ENCODE data around the gene PSMG1.
"Not testable (repeated sequence)": the region's sequence is repeated elsewhere in the genome, so short reads cannot be mapped to it uniquely, and the experiment has no call there.

The PSMG1 gene

DNA sequence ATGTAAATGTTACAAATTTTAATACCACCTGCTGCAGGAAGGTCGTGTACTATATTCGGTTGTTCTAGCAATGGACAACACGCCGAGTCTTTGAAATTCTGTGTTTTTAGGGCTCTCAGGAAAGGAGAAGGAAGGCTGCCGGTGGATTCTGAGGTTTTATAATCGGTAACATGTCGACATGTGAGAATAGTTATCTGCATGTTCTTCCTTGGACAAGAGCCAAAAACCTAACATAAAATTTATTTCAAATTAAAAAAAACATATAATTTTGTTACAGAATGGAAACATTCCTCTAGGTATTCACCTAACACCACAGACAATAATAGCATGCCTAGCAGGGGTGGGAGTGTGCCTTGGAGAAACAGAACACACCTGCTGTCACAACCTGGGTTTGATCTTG lies 4.8 kb downstream of the PSMG1 start:
- Mint-ChIP-seq H3K27ac (no peak overlapping the region), H3K4me1 (peaks cover 31% of the 10 kb centered on the region), H3K9me3 (no peaks in the 10 kb centered on the region), H3K27me3 (no peaks in the 10 kb centered on the region), H3K4me3 (no peak overlapping the region)
- no peak for ATAC-seq
- no peak for DNase-seq

- Mint-ChIP-seq H3K9me3 (no peaks in the 10 kb centered on the region), H3K27me3 (no peaks in the 10 kb centered on the region), H3K27ac (no peak overlapping the region), H3K4me3 (no peak overlapping the region), H3K4me1 (peaks cover 27% of the 10 kb centered on the region)
- ATAC-seq (no peak), DNase-seq (no peak)
These were observed 7.0 kb downstream of the PSMG1 start for GRCh38 chr21:39176271-39176709.

- Mint-ChIP-seq H3K27me3 (no peaks in the 10 kb centered on the region), H3K4me1 (peaks cover 22% of the 10 kb centered on the region), H3K4me3 (no peak overlapping the region), H3K27ac (no peak overlapping the region), H3K9me3 (no peaks in the 10 kb centered on the region)
- no peak for ATAC-seq
- DNase-seq: no peak
These were observed 7.6 kb downstream of the PSMG1 start for GRCh38 chr21:39175665-39176064.

DNA sequence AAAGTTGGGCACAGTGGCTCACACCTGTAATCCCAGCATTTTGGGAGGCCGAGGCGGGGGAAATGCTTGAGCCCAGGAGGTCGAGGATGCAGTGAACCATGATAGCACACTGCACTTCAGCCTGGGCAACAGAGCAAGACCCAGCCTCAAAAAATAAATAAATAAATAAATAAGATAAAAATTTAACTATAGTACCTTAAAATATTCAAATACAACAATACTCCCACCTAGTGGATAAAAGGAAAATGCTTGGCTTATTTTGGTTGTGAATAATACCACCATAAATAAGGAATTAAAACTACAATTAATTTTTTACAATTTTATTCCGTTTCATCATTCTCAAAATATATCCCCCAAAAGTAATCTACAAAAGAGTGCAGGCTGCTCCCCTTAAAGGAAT lies 8.1 kb downstream of the PSMG1 start:
- ATAC-seq (no peak), DNase-seq (no peak)
- Mint-ChIP-seq H3K27me3 (no peaks in the 10 kb centered on the region), H3K4me1 (peaks cover 17% of the 10 kb centered on the region), H3K27ac (no peak overlapping the region), H3K4me3 (no peak overlapping the region), H3K9me3 (no peaks in the 10 kb centered on the region)

GRCh38 chr21:39173716-39174680 lies 9.3 kb downstream of the PSMG1 start:
- peak overlapping the region in 1 of 2 donors; percentile 35 for H3K27ac Mint-ChIP-seq
- no peak for DNase-seq
- H3K4me3 Mint-ChIP-seq: no peak overlapping the region
- H3K9me3 Mint-ChIP-seq: no peaks in the 10 kb centered on the region
- peaks cover 9% of the 10 kb centered on the region for H3K4me1 Mint-ChIP-seq
- ATAC-seq: no peak
- H3K27me3 Mint-ChIP-seq: no peaks in the 10 kb centered on the region

DNA sequence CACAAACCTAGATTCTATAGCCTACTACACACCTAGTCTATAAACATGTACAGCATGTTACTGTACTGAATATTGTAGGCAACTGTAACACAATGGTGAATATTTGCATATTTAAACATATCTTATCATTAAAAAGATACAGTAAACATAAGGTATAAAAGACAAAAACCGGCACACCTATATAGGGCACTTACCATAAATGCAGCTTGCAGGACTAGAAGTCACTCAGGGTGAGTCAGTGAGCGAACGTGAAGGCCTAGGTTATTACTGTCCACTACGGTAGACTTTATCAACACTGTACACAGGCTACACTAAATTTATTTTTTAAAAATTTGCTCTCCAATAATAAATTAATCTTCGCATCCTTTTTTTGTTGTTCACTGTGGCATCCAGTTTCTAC lies 13.3 kb downstream of the PSMG1 start:
- Mint-ChIP-seq H3K27me3 (peaks cover 12% of the 10 kb centered on the region), H3K4me1 (no peaks in the 10 kb centered on the region), H3K27ac (no peak overlapping the region), H3K9me3 (peaks cover 2 to 11% of the 10 kb centered on the region in 2 donors), H3K4me3 (no peak overlapping the region)
- ATAC-seq: no peak
- DNase-seq: no peak

GRCh38 chr21:39168800-39169199 lies 14.5 kb downstream of the PSMG1 start:
- H3K27ac Mint-ChIP-seq: no peak overlapping the region
- no peak overlapping the region for H3K4me3 Mint-ChIP-seq
- ATAC-seq (no peak), DNase-seq (no peak)
- peaks cover 12% of the 10 kb centered on the region for H3K27me3 Mint-ChIP-seq
- H3K9me3 Mint-ChIP-seq: peaks cover 12 to 19% of the 10 kb centered on the region in 2 donors
- no peaks in the 10 kb centered on the region for H3K4me1 Mint-ChIP-seq

GRCh38 chr21:39164523-39164922 lies 18.7 kb downstream of the PSMG1 start:
- peaks cover 12% of the 10 kb centered on the region for H3K27me3 Mint-ChIP-seq
- H3K4me3 Mint-ChIP-seq: no peak overlapping the region
- DNase-seq (no peak), ATAC-seq (no peak)
- H3K27ac Mint-ChIP-seq: no peak overlapping the region
- H3K9me3 Mint-ChIP-seq: peaks cover 18 to 24% of the 10 kb centered on the region in 2 donors
- no peaks in the 10 kb centered on the region for H3K4me1 Mint-ChIP-seq

DNA sequence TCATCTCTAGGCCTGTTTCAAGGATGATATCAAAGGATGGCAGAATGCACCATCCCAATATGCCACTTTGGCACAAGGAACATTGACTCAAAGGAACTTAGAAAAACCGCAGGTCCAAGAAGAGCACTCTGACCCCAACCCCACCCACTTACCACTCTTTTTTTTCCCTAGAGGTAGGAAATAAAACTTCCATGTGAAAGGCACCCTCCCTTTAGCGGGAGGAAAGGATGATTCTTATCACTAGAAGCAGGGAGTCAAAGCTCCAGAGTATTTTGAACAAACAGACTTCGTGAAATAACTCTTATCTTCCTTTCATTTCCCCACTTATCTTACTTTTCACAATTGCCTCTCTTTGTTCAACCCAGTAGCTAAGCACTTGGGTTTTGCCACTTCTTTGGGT lies 22.2 kb downstream of the PSMG1 start:
- ATAC-seq: no peak
- no peak for DNase-seq
- Mint-ChIP-seq H3K4me3 (no peak overlapping the region), H3K4me1 (no peaks in the 10 kb centered on the region), H3K27me3 (no peaks in the 10 kb centered on the region), H3K27ac (no peak overlapping the region), H3K9me3 (peaks cover 18 to 19% of the 10 kb centered on the region in 2 donors)

GRCh38 chr21:39159342-39160063 lies 23.7 kb downstream of the PSMG1 start:
- no peak overlapping the region for H3K27ac Mint-ChIP-seq
- no peaks in the 10 kb centered on the region for H3K27me3 Mint-ChIP-seq
- peaks cover 9 to 13% of the 10 kb centered on the region in 2 donors for H3K9me3 Mint-ChIP-seq
- DNase-seq: no peak
- H3K4me3 Mint-ChIP-seq: no peak overlapping the region
- no peak for ATAC-seq
- H3K4me1 Mint-ChIP-seq: no peaks in the 10 kb centered on the region

DNA sequence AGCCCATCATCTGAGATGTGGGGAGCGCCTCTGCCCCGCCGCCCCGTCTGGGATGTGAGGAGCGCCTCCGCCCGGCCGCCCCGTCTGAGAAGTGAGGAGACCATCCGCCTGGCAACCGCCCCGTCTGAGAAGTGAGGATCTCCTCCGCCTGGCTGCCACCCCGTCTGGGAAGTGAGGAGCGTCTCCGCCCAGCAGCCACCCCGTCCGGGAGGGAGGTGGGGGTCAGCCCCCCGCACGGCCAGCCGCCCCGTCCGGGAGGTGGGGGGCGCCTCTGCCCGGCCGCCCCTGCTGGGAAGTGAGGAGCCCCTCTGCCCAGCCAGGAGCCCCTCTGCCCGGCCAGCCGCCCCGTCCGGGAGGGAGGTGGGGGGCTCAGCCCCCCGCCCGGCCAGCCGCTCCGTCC lies 26.0 kb downstream of the PSMG1 start:
- H3K27ac Mint-ChIP-seq, DNase-seq, H3K4me3 Mint-ChIP-seq, H3K27me3 Mint-ChIP-seq, H3K4me1 Mint-ChIP-seq, H3K9me3 Mint-ChIP-seq, ATAC-seq: not testable (repeated sequence)

GRCh38 chr21:39156024-39156423 lies 27.2 kb downstream of the PSMG1 start:
- DNase-seq (no peak), ATAC-seq (no peak)
- H3K27ac Mint-ChIP-seq: no peak overlapping the region

GRCh38 chr21:39155578-39155977 lies 27.7 kb downstream of the PSMG1 start:
- H3K27me3 Mint-ChIP-seq: no peaks in the 10 kb centered on the region
- DNase-seq: no peak

More at GRCh38 chr21:39156024-39156423, 27.2 kb downstream of the PSMG1 start:
- Mint-ChIP-seq H3K9me3 (no peaks in the 10 kb centered on the region), H3K4me1 (no peaks in the 10 kb centered on the region), H3K27me3 (no peaks in the 10 kb centered on the region), H3K4me3 (no peak overlapping the region)

GRCh38 chr21:39153842-39154241 lies 29.4 kb downstream of the PSMG1 start:
- no peak overlapping the region for H3K27ac Mint-ChIP-seq
- no peak overlapping the region for H3K4me3 Mint-ChIP-seq
- no peaks in the 10 kb centered on the region for H3K9me3 Mint-ChIP-seq
- DNase-seq (no peak), ATAC-seq (no peak)
- H3K27me3 Mint-ChIP-seq: no peaks in the 10 kb centered on the region
- no peaks in the 10 kb centered on the region for H3K4me1 Mint-ChIP-seq

More at GRCh38 chr21:39155578-39155977, 27.7 kb downstream of the PSMG1 start:
- H3K27ac Mint-ChIP-seq: no peak overlapping the region
- no peak overlapping the region for H3K4me3 Mint-ChIP-seq
- ATAC-seq: no peak
- no peaks in the 10 kb centered on the region for H3K4me1 Mint-ChIP-seq
- H3K9me3 Mint-ChIP-seq: no peaks in the 10 kb centered on the region

- no peak for ATAC-seq
- H3K27me3 Mint-ChIP-seq: no peaks in the 10 kb centered on the region
- H3K4me1 Mint-ChIP-seq: no peaks in the 10 kb centered on the region
- H3K4me3 Mint-ChIP-seq: no peak overlapping the region
- no peak overlapping the region for H3K27ac Mint-ChIP-seq
- DNase-seq: no peak
- no peaks in the 10 kb centered on the region for H3K9me3 Mint-ChIP-seq
These were observed 29.9 kb downstream of the PSMG1 start for GRCh38 chr21:39153373-39153772.

DNA sequence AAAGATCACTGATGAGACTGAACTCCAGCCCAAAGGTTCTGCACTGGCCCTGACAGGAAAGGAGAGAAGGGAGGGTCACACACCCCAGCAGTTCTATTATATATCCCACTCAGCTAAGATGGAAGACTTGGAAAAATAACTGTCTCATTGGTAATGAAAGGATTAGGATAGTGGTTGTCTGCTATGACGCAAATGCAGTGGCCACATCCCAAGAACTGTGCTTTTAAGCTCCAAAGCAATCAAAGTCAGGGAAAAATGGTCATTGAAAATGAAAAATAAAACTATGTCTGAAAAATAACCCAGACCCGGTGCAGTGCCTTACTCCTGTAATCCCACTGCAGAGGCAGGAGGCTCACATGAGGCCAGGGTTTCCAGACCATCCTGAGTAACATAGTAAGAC lies 31.0 kb downstream of the PSMG1 start:
- no peak overlapping the region for H3K4me3 Mint-ChIP-seq
- no peaks in the 10 kb centered on the region for H3K4me1 Mint-ChIP-seq
- no peaks in the 10 kb centered on the region for H3K9me3 Mint-ChIP-seq
- no peak overlapping the region for H3K27ac Mint-ChIP-seq
- H3K27me3 Mint-ChIP-seq: no peaks in the 10 kb centered on the region
- DNase-seq (no peak), ATAC-seq (no peak)

All from stimulated activated naive CD8-positive, alpha-beta T cell treated with anti-CD3 and anti-CD28 coated beads, Interleukin-15, amount 100 ng/mL, for 72 hours (primary cell).